Stomach (tissue), 9 donors: Measurements from ENCODE around the gene C1orf56. TPM values are rescaled to one million over a fixed set of nuclear protein-coding genes. Genes with fewer than 3 reads are reported as not detected.

Experiments
- DNase-seq, 2 donors: peaks; one replicate each; pipeline versions ENCODE4 v3.0.0 to v3.0.0-alpha.2; 2013 to 2019
- H3K27ac ChIP-seq, 5 donors: fragments of 200-600 bp in 4 of 5; sonication (generic) in 4 of 5; one replicate each; pipeline ENCODE4 v1.5.1; 2013 to 2019; ENCODE audit warnings: mild to moderate bottlenecking in 1 of 5, moderate library complexity in 1 of 5
- H3K27me3 ChIP-seq, 3 donors: fragments of 200-600 bp; sonication (generic); one replicate each; pipeline ENCODE4 v1.5.1; 2017 to 2019; ENCODE audit warnings: mixed run types in 1 of 3
- H3K36me3 ChIP-seq, 4 donors: fragments of 200-600 bp; sonication (generic); 1 replicate in 3 of 4; 2 replicates in 1 of 4; pipeline ENCODE4 v1.5.1; 2016 to 2019
- H3K4me1 ChIP-seq, 4 donors: fragments of 200-600 bp; sonication (generic); one replicate each; pipeline ENCODE4 v1.5.1; 2016 to 2019
- H3K4me3 ChIP-seq, 4 donors: fragments of 200-600 bp; sonication (generic) in 3 of 4; one replicate each; pipeline ENCODE4 v1.5.1; 2016 to 2019; ENCODE audit warnings: mild to moderate bottlenecking in 1 of 4
- H3K9me3 ChIP-seq, 4 donors: fragments of 200-600 bp; sonication (generic); one replicate each; pipeline ENCODE4 v1.5.1; 2016 to 2019
- CTCF ChIP-seq, 7 experiments: fragments of 450-650 bp in 4 of 7; fragments of 200-600 bp in 3 of 7; sonication (generic) in 3 of 7; IDR thresholded peaks; one replicate each; pipeline ENCODE4 v1.5.1; 2016 to 2019; ENCODE audit warnings: antibody characterized with exemption in 7 of 7, control low read depth in 2 of 7, mild to moderate bottlenecking in 1 of 7
- EP300 ChIP-seq: sonication (generic); formaldehyde crosslinking; IDR thresholded peaks from one replicate; pipeline ENCODE4 v1.6.1; 2017; ENCODE audit warnings: antibody characterized with exemption
- POLR2A ChIP-seq, 4 donors: fragments of 450-650 bp; IDR thresholded peaks; one replicate each; pipeline ENCODE4 v1.6.1; 2016; ENCODE audit warnings: antibody characterized with exemption in 4 of 4, control low read depth in 2 of 4, mild to moderate bottlenecking in 1 of 4, moderate library complexity in 1 of 4
- POLR2AphosphoS5 ChIP-seq, 3 donors: sonication (generic); formaldehyde crosslinking; IDR thresholded peaks; one replicate each; pipeline ENCODE4 v1.6.1; 2016; ENCODE audit warnings: antibody characterized with exemption in 3 of 3
- WGBS, 5 donors: extraction: QIAGEN DNeasy Blood & Tissue Kit in 3 of 5; methylation state at CpG; one replicate each; pipeline versions ENCODE4 v1.1.5 to v1.1.7; 2013 to 2018; 5-methylcytosine and 5-hydroxymethylcytosine counted together
- intact Hi-C: fragments of 100-400 bp; cut with DNase I; formaldehyde crosslinking; loops from one replicate; pipeline ENCODE4 v1.15.1; 2023; ENCODE audit warnings: low total_unique reads
- polyA plus RNA-seq, 3 donors: library from polyadenylated mRNA; stranded (reverse); fragments of 200-250 nt; gene quantifications; one replicate each; pipeline ENCODE4 v1.2.3, GENCODE V29; 2013
- total RNA-seq, 5 donors: library from RNA; depleted of rRNA; stranded (reverse); fragments of >200 nt; gene quantifications; one replicate each; pipeline versions ENCODE4 v1.1.0 to v1.2.3, GENCODE V29; 2014 to 2016
- donor health status: healthy with polysubstance abuse.
- donor health status: Bipolar disorder and iron deficiency.
- donor health status: healthy.

The C1orf56 gene
- total and polyA plus RNA-seq, 8 donors = 0.73 to 6.4 (median 3.0) TPM

GRCh38 chr1:151005729-151006319 lies 41.7 kb upstream of the C1orf56 start:
- Histone ChIP-seq H3K4me3 (peak overlapping the region; percentile 55 to 72 (median 59)), H3K27ac (peak overlapping the region; percentile 89 to 92 (median 89)), H3K4me1 (peaks cover 40 to 83% (median 73%) of the 10 kb centered on the region in 4 donors), H3K27me3 (no peaks in the 10 kb centered on the region), H3K9me3 (no peaks in the 10 kb centered on the region), H3K36me3 (peaks cover 7 to 17% (median 16%) of the 10 kb centered on the region in 4 donors)
- intact Hi-C loops = no loop called here
- peak in 1 of 2 donors; percentile 34 for DNase-seq
- 5 to 14% (median 9%) methylated on average over 4 of the region's 4 CpGs for WGBS, 5 donors
- TF ChIP-seq CTCF (IDR thresholded peaks at IDR 0.05) (no peak), EP300 (no peak), POLR2A (IDR thresholded peaks at IDR 0.05) (no peak), POLR2AphosphoS5 (IDR thresholded peaks at IDR 0.05) (no peak)

- DNase-seq = peak; percentile 77 to 93
- peak within 1 kb of the TSS; percentile 89 to 92 (median 89) for H3K27ac ChIP-seq
- H3K27me3 ChIP-seq = no peaks in the 10 kb centered on the region
- H3K4me1 ChIP-seq = peaks cover 40 to 89% (median 75%) of the 10 kb centered on the region in 4 donors
- 1 to 3% (median 1%) methylated on average over 18 of the region's 18 CpGs for WGBS, 5 donors
- H3K4me3 ChIP-seq = peak within 1 kb of the TSS; percentile 58 to 72 (median 63)
- H3K36me3 ChIP-seq = peaks cover 7 to 11% (median 9%) of the 10 kb centered on the region in 4 donors
- TF ChIP-seq EP300 (no peak), POLR2A (IDR thresholded peaks at IDR 0.05) (peak in 1 of 4 donors; percentile 27), POLR2AphosphoS5 (IDR thresholded peaks at IDR 0.05) (peak; percentile 68 to 94 (median 88)), CTCF (IDR thresholded peaks at IDR 0.05) (peak in 4 of 7 experiments; percentile 33 to 47 (median 42))
- intact Hi-C loops = no loop called here
- H3K9me3 ChIP-seq = no peaks in the 10 kb centered on the region
Observed at GRCh38 chr1:151006327-151007052, 41.1 kb upstream of the C1orf56 start, which contains the start of gene MINDY1. Gene MINDY1 (minus strand): TSS chr1:151006902. CDS start chr1:151002617, 4,285 bp downstream.

- intact Hi-C loops = no loop called here
- Histone ChIP-seq H3K4me1 (peaks cover 43 to 87% (median 74%) of the 10 kb centered on the region in 4 donors), H3K36me3 (no peaks in the 10 kb centered on the region), H3K4me3 (peak overlapping the region; percentile 58 to 73 (median 69)), H3K9me3 (no peaks in the 10 kb centered on the region), H3K27me3 (no peaks in the 10 kb centered on the region), H3K27ac (peak overlapping the region; percentile 78 to 92 (median 89))
- no peak for DNase-seq
- TF ChIP-seq EP300 (no peak), POLR2A (IDR thresholded peaks at IDR 0.05) (no peak), POLR2AphosphoS5 (IDR thresholded peaks at IDR 0.05) (no peak)
- WGBS, 5 donors = 7 to 13% (median 10%) methylated on average over 4 of the region's 4 CpGs
Observed at GRCh38 chr1:151007853-151008243, 39.7 kb upstream of the C1orf56 start.

GRCh38 chr1:151008244-151009205 lies 39.0 kb upstream of the C1orf56 start, which contains the start of gene PRUNE1:
Gene PRUNE1 (plus strand): TSS chr1:151008449. CDS start chr1:151008633, 184 bp downstream.
- Histone ChIP-seq H3K4me1 (peaks cover 43 to 87% (median 74%) of the 10 kb centered on the region in 4 donors), H3K4me3 (peak within 1 kb of the TSS; percentile 58 to 73 (median 69)), H3K27ac (peak within 1 kb of the TSS; percentile 89 to 92 (median 89)), H3K27me3 (no peaks in the 10 kb centered on the region), H3K9me3 (no peaks in the 10 kb centered on the region), H3K36me3 (no peaks in the 10 kb centered on the region)
- intact Hi-C loops = no loop called here
- DNase-seq = peak; percentile 97 to 99
- TF ChIP-seq CTCF (IDR thresholded peaks at IDR 0.05) (peak in 1 of 7 experiments; percentile 37), POLR2AphosphoS5 (IDR thresholded peaks at IDR 0.05) (peak; percentile 19 to 80 (median 44)), POLR2A (IDR thresholded peaks at IDR 0.05) (no peak)
- WGBS, 5 donors = 0 to 1% (median 0%) methylated on average over 39 to 69 of the region's 69 CpGs
